HCT116 (cell line): Measurements from ENCODE around the gene TFCP2L1. TPM values are rescaled to one million over a fixed set of nuclear protein-coding genes. Genes with fewer than 3 reads are reported as not detected.

ENCODE experiments used
- ATAC-seq: fragments of 200-7000 bp; cut with Tn5 transposase; 2 replicates; pipeline ENCODE4 v1.9.1; 2020; ENCODE audit warnings: mild to moderate bottlenecking, moderate library complexity
- BruUV-seq: library from RNA; stranded (reverse); fragments of 400-500 nt; replicated peaks from 2 replicates; lab custom pipeline; 2021; lab: Mats Ljungman, UMichigan
- CTCF ChIA-PET: fragments of 300-600 bp; sonication (Branson Sonifier 250); formaldehyde crosslinking; loops from one replicate; lab custom pipeline; 2021; ENCODE audit warnings: antibody characterized with exemption; lab: Charles Lee
- POLR2A ChIA-PET: fragments of 300-600, 350-600 bp; sonication (Branson Sonifier 250); formaldehyde crosslinking; loops from one replicate; lab custom pipeline; 2021; ENCODE audit warnings: antibody characterized with exemption; lab: Charles Lee
- RAD21 ChIA-PET, 2 experiments: fragments of 300-600 bp; sonication (Branson Sonifier 250); formaldehyde crosslinking; loops; one replicate each; lab custom pipeline; 2023; ENCODE audit warnings: low total read pairs in 2 of 2; ENCODE audit not compliant: uncharacterized antibody in 2 of 2, unreplicated experiment in 2 of 2, low non-redundant PET in 1 of 2; lab: Charles Lee
- DNase-seq: peaks from one replicate; pipeline ENCODE4 v3.0.0-alpha.2; 2010; ENCODE audit warnings: low read depth, low spot score
- H2AFZ ChIP-seq: fragments of 200-600 bp; shearing (Covaris generic), sonication (generic); 2 replicates; pipeline ENCODE4 v1.6.1; 2017; ENCODE audit warnings: low read depth, mixed run types, mixed read lengths, antibody characterized with exemption, low read length; ENCODE audit not compliant: poor library complexity, severe bottlenecking
- H3K27ac ChIP-seq: 2 replicates; pipeline ENCODE4 v1.5.1; 2012; ENCODE audit warnings: low read depth, low read length
- H3K27me3 ChIP-seq: fragments of 200-600 bp; sonication (generic); 2 replicates; pipeline ENCODE4 v1.6.1; 2016; ENCODE audit warnings: mixed run types, low read length, mixed read lengths; ENCODE audit not compliant: insufficient read depth
- H3K36me3 ChIP-seq, 2 experiments: fragments of 200-500 bp in 1 of 2; fragments of 200-600 bp in 1 of 2; sonication (Bioruptor generic) in 1 of 2; sonication (generic) in 1 of 2; 2 replicates each; pipeline versions ENCODE4 v1.5.1 to v1.6.1; 2014 to 2016; ENCODE audit warnings: low read length in 2 of 2, inconsistent platforms in 1 of 2, mixed read lengths in 1 of 2, mixed run types in 1 of 2; ENCODE audit not compliant: insufficient read depth in 2 of 2, control insufficient read depth in 1 of 2
- H3K4me1 ChIP-seq, 2 experiments: fragments of 200-600 bp in 1 of 2; sonication (generic) in 1 of 2; 2 replicates each; pipeline versions ENCODE4 v1.5.1 to v1.6.1; 2012 to 2017; ENCODE audit warnings: low read length in 2 of 2, inconsistent platforms in 1 of 2, mild to moderate bottlenecking in 1 of 2, mixed read lengths in 1 of 2, mixed run types in 1 of 2, moderate library complexity in 1 of 2; ENCODE audit not compliant: insufficient read depth in 2 of 2, control insufficient read depth in 1 of 2
- H3K4me2 ChIP-seq: fragments of 200-600 bp; sonication (generic); 2 replicates; pipeline ENCODE4 v1.6.1; 2017; ENCODE audit warnings: mixed run types, low read length, mixed read lengths
- H3K4me3 ChIP-seq, 2 experiments: fragments of 200-600 bp in 1 of 2; sonication (generic) in 1 of 2; replicated peaks in 1 of 2; 2 replicates each; pipeline ENCODE4 v1.5.1; 2011 to 2016; ENCODE audit warnings: low read length in 2 of 2, control low read depth in 1 of 2, low read depth in 1 of 2, mild to moderate bottlenecking in 1 of 2, mixed read lengths in 1 of 2, mixed run types in 1 of 2
- H3K79me2 ChIP-seq: fragments of 200-600 bp; sonication (generic); 2 replicates; pipeline ENCODE4 v1.6.1; 2017; ENCODE audit warnings: mild to moderate bottlenecking, mixed run types, low read length, moderate library complexity, mixed read lengths; ENCODE audit not compliant: insufficient read depth
- H3K9ac ChIP-seq: fragments of 200-600 bp; sonication (generic); 2 replicates; pipeline ENCODE4 v1.6.1; 2016; ENCODE audit warnings: low read length, mixed read lengths
- H3K9me2 ChIP-seq: fragments of 200-600 bp; sonication (generic), shearing (Covaris generic); 2 replicates; pipeline ENCODE4 v1.6.1; 2017; ENCODE audit warnings: mixed run types, mild to moderate bottlenecking, moderate library complexity; ENCODE audit not compliant: insufficient read depth
- H3K9me3 ChIP-seq, 2 experiments: fragments of 200-500 bp in 1 of 2; fragments of 200-600 bp in 1 of 2; sonication (Bioruptor generic) in 1 of 2; sonication (generic) in 1 of 2; 2 replicates each; pipeline ENCODE4 v1.6.1; 2014 to 2017; ENCODE audit warnings: low read length in 2 of 2, mixed read lengths in 2 of 2, inconsistent platforms in 1 of 2, low read depth in 1 of 2, mild to moderate bottlenecking in 1 of 2, mixed run types in 1 of 2, moderate library complexity in 1 of 2; ENCODE audit not compliant: control insufficient read depth in 1 of 2, insufficient read depth in 1 of 2
- H4K20me1 ChIP-seq: fragments of 200-600 bp; sonication (generic), shearing (Covaris generic); 2 replicates; pipeline ENCODE4 v1.6.1; 2017; ENCODE audit warnings: mixed run types, mild to moderate bottlenecking, moderate library complexity; ENCODE audit not compliant: insufficient read depth
- EZH2phosphoT487 ChIP-seq: fragments of 200-600 bp; IDR thresholded peaks from 2 replicates; pipeline ENCODE4 v1.6.1; 2018; ENCODE audit warnings: antibody characterized with exemption, borderline replicate concordance
- JUND ChIP-seq: IDR thresholded peaks from 2 replicates; pipeline ENCODE4 v1.6.1; 2012
- POLR2AphosphoS5 ChIP-seq: IDR thresholded peaks from 2 replicates; pipeline ENCODE4 v1.6.1; 2011; ENCODE audit warnings: mild to moderate bottlenecking, low read depth, low read length, moderate library complexity
- TCF7L2 ChIP-seq: IDR thresholded peaks from 2 replicates; pipeline ENCODE4 v1.7.0; 2011; ENCODE audit warnings: borderline replicate concordance, inconsistent platforms; ENCODE audit not compliant: insufficient read depth, insufficient read length; ENCODE audit errors: extremely low read depth
- intact Hi-C: fragments of 100-400 bp; cut with micrococcal nuclease; formaldehyde crosslinking; loops from 2 replicates; pipeline ENCODE4 v1.10.0; 2022
- total RNA-seq: library from RNA; stranded (reverse); gene quantifications from one replicate; pipeline ENCODE4 v1.2.1, GENCODE V29; 2021; ENCODE audit not compliant: unreplicated experiment

Gene TFCP2L1
- total RNA-seq, 1 experiment from 2014 or later = 8.4 TPM

GRCh38 chr2:121243821-121244460, 41.1 kb downstream of the TFCP2L1 start:
- H3K79me2 ChIP-seq = no peaks in the 10 kb centered on the region
- no peak for DNase-seq
- no peaks in the 10 kb centered on the region for H3K36me3 ChIP-seq
- H4K20me1 ChIP-seq = no peaks in the 10 kb centered on the region
- no peak overlapping the region for H2AFZ ChIP-seq
- no peak overlapping the region for H3K27ac ChIP-seq
- BruUV-seq = no TSS peak
- H3K9me3 ChIP-seq = no peaks in the 10 kb centered on the region
- H3K4me2 ChIP-seq = no peak overlapping the region
- ChIA-PET POLR2A (no interaction called here), RAD21 (no interaction called here), CTCF (no interaction called here)
- no peak overlapping the region for H3K4me3 ChIP-seq
- no peaks in the 10 kb centered on the region for H3K9me2 ChIP-seq
- no peak overlapping the region for H3K9ac ChIP-seq
- H3K4me1 ChIP-seq = no peaks in the 10 kb centered on the region
- ATAC-seq = no peak
- no peaks in the 10 kb centered on the region for H3K27me3 ChIP-seq
- intact Hi-C loops = no loop called here
- TF ChIP-seq POLR2AphosphoS5 = no peak
- TF ChIP-seq TCF7L2 = no peak
- no peak for TF ChIP-seq EZH2phosphoT487

- H3K36me3 ChIP-seq = no peaks in the 10 kb centered on the region
- H3K27me3 ChIP-seq = no peaks in the 10 kb centered on the region
- DNase-seq (no peak), ATAC-seq (no peak)
- TF ChIP-seq JUND (no peak), EZH2phosphoT487 (no peak)
- H3K9me2 ChIP-seq = no peaks in the 10 kb centered on the region
- no peaks in the 10 kb centered on the region for H3K79me2 ChIP-seq
- H3K27ac ChIP-seq = no peak overlapping the region
- ChIA-PET CTCF (no interaction called here), POLR2A (no interaction called here), RAD21 (no interaction called here)
- intact Hi-C loops = no loop called here
- H4K20me1 ChIP-seq = no peaks in the 10 kb centered on the region
- no peak overlapping the region for H2AFZ ChIP-seq
- H3K4me3 ChIP-seq = no peak overlapping the region
- BruUV-seq = no TSS peak
- H3K4me2 ChIP-seq = no peak overlapping the region
- H3K9me3 ChIP-seq = no peaks in the 10 kb centered on the region
- no peak overlapping the region for H3K9ac ChIP-seq
- H3K4me1 ChIP-seq = peaks cover 0 to 2% of the 10 kb centered on the region in 2 experiments; a peak in 2 of 4 replicates
Observed at GRCh38 chr2:121242976-121243375, 42.0 kb downstream of the TFCP2L1 start.
